ENCODE data around the gene MALRD1. TPM values are rescaled to one million over a fixed set of nuclear protein-coding genes. Genes with fewer than 3 reads are reported as not detected.

Gene MALRD1
- total RNA-seq, 2 experiments from 2014 or later: not detected

- CTCF ChIA-PET: interaction anchor here (0.7 kb wide), 1 partner anchor 392 kb away, joined by 3 read pairs; no protein-coding TSS in a partner anchor
- Histone ChIP-seq H3K4me1 (ENCODE audit: insufficient read depth, low read length) (no peaks in the 10 kb centered on the region), H3K9me3 (ENCODE audit: control insufficient read depth in 1 of 2, insufficient read depth in 1 of 2, low read length in 2 of 2) (peaks cover 0 to 3% of the 10 kb centered on the region in 2 experiments), H3K36me3 (ENCODE audit: insufficient read depth, low read length) (no peaks in the 10 kb centered on the region), H3K4me3 (ENCODE audit: low read length) (no peak overlapping the region), H3K27ac (ENCODE audit: low read depth in 1 of 2, low read length in 2 of 2) (no peak overlapping the region), H3K27me3 (ENCODE audit: control insufficient read depth in 1 of 2, insufficient read depth in 2 of 2, low read length in 2 of 2) (no peaks in the 10 kb centered on the region)
- DNase-seq (no peak), ATAC-seq (ENCODE audit: poor library complexity) (no peak)
- no peaks in the 10 kb centered on the region for H3K9me3 Mint-ChIP-seq
- H3K27ac Mint-ChIP-seq: no peak overlapping the region
- POLR2A ChIA-PET: no interaction called here
- no peak for TF ChIP-seq CTCF (IDR thresholded peaks at IDR 0.05)
- H3K4me3 Mint-ChIP-seq: no peak overlapping the region
- H3K27me3 Mint-ChIP-seq: no peaks in the 10 kb centered on the region
- intact Hi-C loops (cut with DNase I, micrococcal nuclease): no loop called here
- no peaks in the 10 kb centered on the region for H3K36me3 Mint-ChIP-seq (ENCODE audit: low read depth)
- H3K4me1 Mint-ChIP-seq (ENCODE audit: low read depth): no peaks in the 10 kb centered on the region
These were observed 151.6 kb downstream of the MALRD1 start for GRCh38 chr10:19200211-19200610.

- no peak for ATAC-seq (ENCODE audit: poor library complexity)
- Histone ChIP-seq H3K4me3 (ENCODE audit: low read length) (no peak overlapping the region), H3K9me3 (ENCODE audit: control insufficient read depth in 1 of 2, insufficient read depth in 1 of 2, low read length in 2 of 2) (peaks cover 0 to 6% of the 10 kb centered on the region in 2 experiments), H3K27ac (ENCODE audit: low read depth in 1 of 2, low read length in 2 of 2) (no peak overlapping the region), H3K4me1 (ENCODE audit: insufficient read depth, low read length) (no peaks in the 10 kb centered on the region), H3K36me3 (ENCODE audit: insufficient read depth, low read length) (no peaks in the 10 kb centered on the region), H3K27me3 (ENCODE audit: control insufficient read depth in 1 of 2, insufficient read depth in 2 of 2, low read length in 2 of 2) (no peaks in the 10 kb centered on the region)
- no peaks in the 10 kb centered on the region for H3K4me1 Mint-ChIP-seq (ENCODE audit: low read depth)
- H3K27me3 Mint-ChIP-seq: no peaks in the 10 kb centered on the region
- CTCF ChIA-PET: no interaction called here
- DNase-seq: no peak
- H3K27ac Mint-ChIP-seq: no peak overlapping the region
- intact Hi-C loops (cut with DNase I, micrococcal nuclease): no loop called here
- POLR2A ChIA-PET: no interaction called here
- no peak overlapping the region for H3K4me3 Mint-ChIP-seq
- H3K9me3 Mint-ChIP-seq: peaks cover 5% of the 10 kb centered on the region
- H3K36me3 Mint-ChIP-seq (ENCODE audit: low read depth): no peaks in the 10 kb centered on the region
- no peak for TF ChIP-seq CTCF (IDR thresholded peaks at IDR 0.05)
These were observed 155.8 kb downstream of the MALRD1 start for GRCh38 chr10:19204246-19204917.

GRCh38 chr10:19209319-19209718, 160.7 kb downstream of the MALRD1 start:
- H3K9me3 ChIP-seq (ENCODE audit: control insufficient read depth in 1 of 2, insufficient read depth in 1 of 2, low read length in 2 of 2): peaks cover 0 to 3% of the 10 kb centered on the region in 2 experiments
- ATAC-seq (ENCODE audit: poor library complexity) (no peak), DNase-seq (no peak)
- TF ChIP-seq CTCF (IDR thresholded peaks at IDR 0.05): no peak
- H3K36me3 ChIP-seq (ENCODE audit: insufficient read depth, low read length): no peaks in the 10 kb centered on the region
- Mint-ChIP-seq H3K4me1 (ENCODE audit: low read depth) (no peaks in the 10 kb centered on the region), H3K36me3 (ENCODE audit: low read depth) (no peaks in the 10 kb centered on the region), H3K4me3 (no peak overlapping the region), H3K9me3 (peaks cover 9% of the 10 kb centered on the region), H3K27ac (no peak overlapping the region), H3K27me3 (no peaks in the 10 kb centered on the region)
- no peak overlapping the region for H3K27ac ChIP-seq (ENCODE audit: low read depth in 1 of 2, low read length in 2 of 2)
- intact Hi-C loops (cut with DNase I, micrococcal nuclease): no loop called here
- H3K4me3 ChIP-seq (ENCODE audit: low read length): no peak overlapping the region
- ChIA-PET POLR2A (no interaction called here), CTCF (no interaction called here)
- H3K4me1 ChIP-seq (ENCODE audit: insufficient read depth, low read length): no peaks in the 10 kb centered on the region
- H3K27me3 ChIP-seq (ENCODE audit: control insufficient read depth in 1 of 2, insufficient read depth in 2 of 2, low read length in 2 of 2): no peaks in the 10 kb centered on the region

Data from CD4-positive, alpha-beta T cell (primary cell).